Stimulated activated CD8-positive, alpha-beta memory T cell treated with anti-CD3 and anti-CD28 coated beads, Interleukin-15, amount 100 ng/mL, for 48 hours (primary cell): ENCODE measurements around the gene GFPT2.

Experiments
- DNase-seq, 2 donors: peaks; one replicate each; pipeline ENCODE4 v3.0.0-alpha.2; 2020; ENCODE audit warnings: low read depth in 2 of 2

The GFPT2 gene

DNA sequence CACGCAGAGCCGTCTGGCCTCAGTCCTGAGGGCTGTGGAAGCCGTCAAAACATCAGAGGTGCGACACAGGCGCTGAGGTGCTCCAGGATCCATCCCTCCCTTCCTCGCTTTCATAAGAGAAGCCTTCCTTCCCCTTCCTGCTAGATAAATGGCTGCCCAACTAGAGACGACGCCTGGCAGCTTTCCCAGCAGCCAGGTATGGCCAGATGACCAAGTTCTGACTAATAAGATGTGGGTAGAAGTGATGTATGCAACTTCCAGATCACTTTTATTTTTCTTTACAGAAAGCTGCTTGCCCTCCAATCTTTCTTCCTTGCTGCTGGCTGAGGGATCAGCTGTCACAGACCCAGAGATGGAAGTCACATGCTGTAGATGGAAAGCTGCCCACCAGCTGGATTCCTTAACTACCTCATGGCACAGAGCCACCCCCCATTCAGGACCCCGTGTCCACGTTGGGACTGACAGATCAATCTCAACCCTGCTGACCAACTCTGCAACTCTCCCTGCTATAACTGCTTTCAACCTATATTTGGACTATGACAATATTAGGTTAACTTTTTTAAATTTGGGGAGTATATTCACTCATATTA is 70.0 kb downstream of the GFPT2 start:
- no peak for DNase-seq

GRCh38 chr5:180282281-180282680 is 70.9 kb downstream of the GFPT2 start:
- no peak for DNase-seq

DNA sequence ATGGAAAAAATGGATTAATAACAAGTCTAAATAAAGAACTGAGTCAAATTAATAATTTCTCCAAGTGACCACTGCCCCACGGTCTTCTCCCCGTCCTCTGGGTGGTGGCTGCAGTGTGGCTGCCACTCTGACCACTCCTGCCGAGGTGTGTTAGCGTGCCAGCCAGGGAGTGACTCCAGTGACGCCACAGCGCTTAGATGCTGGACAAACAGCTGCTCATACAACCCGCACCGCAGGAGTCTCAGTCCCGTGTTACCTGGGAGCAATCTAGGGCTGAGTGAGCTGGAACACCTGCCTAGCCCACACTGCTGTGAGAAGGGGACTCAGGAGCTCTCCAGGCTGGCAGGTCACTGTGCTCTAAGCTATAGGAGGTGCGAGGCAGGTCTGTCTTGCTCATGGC is 71.4 kb downstream of the GFPT2 start:
- no peak for DNase-seq

GRCh38 chr5:180274695-180275094 is 78.4 kb downstream of the GFPT2 start:
- no peak for DNase-seq

DNA sequence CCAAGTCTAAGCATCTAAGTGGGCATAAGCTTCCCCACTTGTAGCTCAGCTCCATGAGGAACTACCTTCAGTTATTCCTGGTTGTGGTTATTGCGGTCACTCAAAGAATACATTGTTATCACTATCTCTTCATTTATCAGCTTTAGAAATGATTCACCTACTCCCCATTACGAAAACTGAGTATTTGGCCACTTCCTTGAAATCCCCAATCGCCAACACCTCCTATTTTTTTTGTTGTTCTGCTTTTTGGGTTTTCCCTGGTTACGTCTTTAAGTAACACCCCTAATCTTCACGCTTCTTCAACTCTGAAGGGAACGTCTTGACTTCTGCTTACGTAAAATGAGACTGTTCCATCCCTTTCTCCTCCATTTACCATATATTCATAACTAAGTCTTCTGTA is 81.9 kb downstream of the GFPT2 start:
- no peak for DNase-seq

- DNase-seq: no peak
Measured at GRCh38 chr5:180259260-180259611, 93.9 kb downstream of the GFPT2 start.

- DNase-seq: no peak
Measured at GRCh38 chr5:180253036-180253824, 99.9 kb downstream of the GFPT2 start.

DNA sequence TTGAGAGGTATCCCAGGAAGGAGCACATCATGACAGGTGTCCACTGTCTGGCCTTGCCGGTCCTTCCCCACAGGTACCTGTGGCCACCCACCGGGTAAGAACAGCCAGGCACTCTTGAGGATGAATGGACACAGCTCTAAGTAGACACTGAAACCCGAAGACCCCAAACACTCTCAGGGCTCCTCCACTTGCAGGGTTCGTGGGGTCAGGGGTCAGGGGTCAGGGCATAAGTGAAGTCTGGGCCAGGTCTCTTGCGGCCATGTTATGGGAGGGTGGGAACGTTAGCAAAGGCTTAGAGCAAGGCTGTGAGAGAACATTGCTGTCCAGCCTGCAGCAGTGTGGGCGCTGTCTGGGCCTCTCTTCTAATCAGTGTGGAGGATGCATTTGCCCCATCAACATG is 101.2 kb downstream of the GFPT2 start:
- DNase-seq: no peak

DNA sequence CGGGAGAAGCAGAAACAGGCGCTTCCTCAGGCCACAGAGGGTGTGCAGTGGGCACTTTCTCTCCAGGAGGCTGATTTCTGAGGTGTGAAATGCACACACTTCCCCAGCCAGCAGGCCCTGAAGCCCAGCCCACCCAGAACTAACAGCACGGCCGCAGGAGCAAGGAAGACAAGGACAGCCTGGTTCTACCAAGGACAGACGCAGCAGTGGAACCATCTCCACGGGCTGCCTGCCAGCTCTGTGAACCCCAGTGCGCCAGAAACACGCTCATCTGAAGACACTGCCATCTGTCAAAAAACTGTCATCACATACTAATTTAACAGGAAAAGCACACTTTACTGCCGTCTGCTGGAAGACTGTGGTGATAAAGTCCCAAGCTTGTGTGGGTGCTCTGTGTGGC is 102.0 kb downstream of the GFPT2 start:
- no peak for DNase-seq
